ENCODE measurements around the gene PPM1L. TPM values are rescaled to one million over a fixed set of nuclear protein-coding genes. Genes with fewer than 3 reads are reported as not detected.

Gene PPM1L
- total and polyA plus RNA-seq, 7 experiments from 2014 or later = 0.48 to 19.1 (median 5.3) TPM

DNA sequence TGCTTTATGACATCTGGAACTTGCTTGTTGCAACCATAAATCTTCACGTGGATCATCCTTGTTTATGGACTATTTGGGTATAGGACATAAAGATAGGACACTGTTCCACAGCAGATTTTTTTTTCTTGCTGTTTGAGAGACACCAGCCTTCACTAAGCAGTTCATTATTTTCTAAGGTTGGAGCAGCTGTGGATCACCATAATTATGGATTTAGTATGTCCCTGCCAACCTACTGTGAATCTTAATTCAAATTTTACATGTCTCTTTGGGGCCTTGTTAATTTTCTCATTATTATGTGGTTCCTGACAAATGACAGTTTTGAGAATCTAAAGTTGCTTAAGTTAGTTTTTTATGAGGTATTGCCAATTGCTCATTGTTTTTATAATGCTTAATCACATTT is 188.0 kb downstream of the PPM1L start:
- ChIA-PET CTCF (interaction anchor here (0.7 to 4.8 kb wide), 2 partner anchors 235 to 239 kb away, joined by 3 to 26 read pairs; no protein-coding TSS in a partner anchor), POLR2A (no interaction called here)
- Mint-ChIP-seq H3K27me3 (peaks cover 0 to 7% (median 0%) of the 10 kb centered on the region in 5 donors), H3K4me3 (no peak overlapping the region), H3K36me3 (no peaks in the 10 kb centered on the region), H3K27ac (no peak overlapping the region), H3K4me1 (peaks cover 0 to 6% (median 3%) of the 10 kb centered on the region in 7 donors), H3K9me3 (no peaks in the 10 kb centered on the region)
- H3K36me3 ChIP-seq (ENCODE audit: control insufficient read depth in 2 of 3, insufficient read depth in 3 of 3, low read length in 3 of 3) = no peaks in the 10 kb centered on the region
- H3K27ac ChIP-seq (ENCODE audit: low read depth, low read length) = no peak overlapping the region
- no peaks in the 10 kb centered on the region for H3K27me3 ChIP-seq (ENCODE audit: control insufficient read depth in 2 of 2, insufficient read depth in 2 of 2, low read length in 2 of 2)
- no peaks in the 10 kb centered on the region for H3K9me3 ChIP-seq (ENCODE audit: control insufficient read depth in 2 of 3, low read length in 3 of 3)
- no peak for DNase-seq
- H3K4me1 ChIP-seq (ENCODE audit: control insufficient read depth in 2 of 2, insufficient read depth in 2 of 2, low read length in 2 of 2) = no peaks in the 10 kb centered on the region
- no peak for ATAC-seq
- no peak overlapping the region for H3K4me3 ChIP-seq (ENCODE audit: low read length)
- intact Hi-C loops (cut with micrococcal nuclease) = loop anchor here (2.0 to 5.0 kb wide), 5 partner anchors 142 to 478 kb away; partner anchors contain the start of gene PPM1L (in 1 of the 2)

DNA sequence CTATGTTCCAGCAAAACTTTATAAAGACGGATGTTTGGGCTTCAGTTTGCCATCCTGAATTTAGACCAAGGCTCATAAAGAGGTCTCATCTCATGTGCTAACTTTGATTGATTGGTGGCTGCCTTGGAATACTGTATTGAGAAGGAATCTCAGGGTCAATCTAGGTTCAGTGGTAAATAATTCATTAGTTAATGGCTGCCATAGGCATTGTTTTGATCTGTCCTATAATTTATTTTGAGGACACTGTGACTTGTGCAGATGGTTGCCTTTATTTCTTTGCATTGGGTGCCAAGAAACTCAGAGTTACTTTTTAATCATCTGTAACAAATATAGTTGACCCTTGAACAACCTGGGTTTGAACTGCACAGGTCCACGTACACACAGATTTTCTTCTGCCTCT is 189.3 kb downstream of the PPM1L start:
- no peak overlapping the region for H3K27ac ChIP-seq (ENCODE audit: low read depth, low read length)
- intact Hi-C loops (cut with micrococcal nuclease) = no loop called here
- H3K36me3 ChIP-seq (ENCODE audit: control insufficient read depth in 2 of 3, insufficient read depth in 3 of 3, low read length in 3 of 3) = no peaks in the 10 kb centered on the region
- no peaks in the 10 kb centered on the region for H3K36me3 Mint-ChIP-seq
- no peak overlapping the region for H3K27ac Mint-ChIP-seq
- DNase-seq (no peak), ATAC-seq (no peak)
- no peak overlapping the region for H3K4me3 ChIP-seq (ENCODE audit: low read length)
- peaks cover 7 to 19% (median 16%) of the 10 kb centered on the region in 7 donors for H3K4me1 Mint-ChIP-seq
- no peaks in the 10 kb centered on the region for H3K9me3 Mint-ChIP-seq
- H3K4me3 Mint-ChIP-seq = no peak overlapping the region
- ChIA-PET CTCF (no interaction called here), POLR2A (no interaction called here)
- H3K27me3 Mint-ChIP-seq = peaks cover 0 to 11% (median 0%) of the 10 kb centered on the region in 5 donors
- H3K4me1 ChIP-seq (ENCODE audit: control insufficient read depth in 2 of 2, insufficient read depth in 2 of 2, low read length in 2 of 2) = peaks cover 0 to 9% of the 10 kb centered on the region in 2 donors
- H3K27me3 ChIP-seq (ENCODE audit: control insufficient read depth in 2 of 2, insufficient read depth in 2 of 2, low read length in 2 of 2) = no peaks in the 10 kb centered on the region
- no peaks in the 10 kb centered on the region for H3K9me3 ChIP-seq (ENCODE audit: control insufficient read depth in 2 of 3, low read length in 3 of 3)

DNA sequence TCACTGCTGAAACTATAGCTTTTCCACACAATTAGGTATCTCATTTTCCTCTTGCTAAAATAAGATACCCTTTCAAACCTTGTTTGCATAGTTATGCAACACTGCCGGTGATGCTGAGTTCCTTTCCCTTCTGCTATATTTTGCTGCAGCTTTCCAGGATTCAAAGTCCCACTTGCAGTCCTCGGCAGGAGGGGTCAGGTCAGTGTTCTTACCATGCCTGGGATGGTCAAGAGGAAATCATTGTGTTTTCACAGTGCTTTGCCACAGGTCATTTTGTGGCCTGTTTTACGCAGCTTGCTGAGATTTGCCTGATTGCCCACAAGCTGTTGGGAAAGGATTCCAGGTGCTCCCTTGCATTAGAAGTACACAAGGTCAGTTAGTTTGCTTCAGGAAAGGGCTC is 192.2 kb downstream of the PPM1L start:
- intact Hi-C loops (cut with micrococcal nuclease) = no loop called here
- Mint-ChIP-seq H3K4me3 (no peak overlapping the region), H3K27ac (no peak overlapping the region), H3K9me3 (no peaks in the 10 kb centered on the region), H3K36me3 (no peaks in the 10 kb centered on the region), H3K27me3 (peaks cover 0 to 26% (median 7%) of the 10 kb centered on the region in 5 donors), H3K4me1 (peaks cover 4 to 14% (median 12%) of the 10 kb centered on the region in 7 donors)
- POLR2A ChIA-PET = no interaction called here
- H3K4me1 ChIP-seq (ENCODE audit: control insufficient read depth in 2 of 2, insufficient read depth in 2 of 2, low read length in 2 of 2) = peaks cover 0 to 9% of the 10 kb centered on the region in 2 donors
- CTCF ChIA-PET = interaction anchor here (1.1 to 1.9 kb wide), 2 partner anchors 22 to 240 kb away, joined by 3 to 7 read pairs; no protein-coding TSS in a partner anchor
- ATAC-seq (no peak), DNase-seq (no peak)
- no peaks in the 10 kb centered on the region for H3K27me3 ChIP-seq (ENCODE audit: control insufficient read depth in 2 of 2, insufficient read depth in 2 of 2, low read length in 2 of 2)
- no peak overlapping the region for H3K4me3 ChIP-seq (ENCODE audit: low read length)
- no peaks in the 10 kb centered on the region for H3K9me3 ChIP-seq (ENCODE audit: control insufficient read depth in 2 of 3, low read length in 3 of 3)
- H3K36me3 ChIP-seq (ENCODE audit: control insufficient read depth in 2 of 3, insufficient read depth in 3 of 3, low read length in 3 of 3) = no peaks in the 10 kb centered on the region
- H3K27ac ChIP-seq (ENCODE audit: low read depth, low read length) = no peak overlapping the region

DNA sequence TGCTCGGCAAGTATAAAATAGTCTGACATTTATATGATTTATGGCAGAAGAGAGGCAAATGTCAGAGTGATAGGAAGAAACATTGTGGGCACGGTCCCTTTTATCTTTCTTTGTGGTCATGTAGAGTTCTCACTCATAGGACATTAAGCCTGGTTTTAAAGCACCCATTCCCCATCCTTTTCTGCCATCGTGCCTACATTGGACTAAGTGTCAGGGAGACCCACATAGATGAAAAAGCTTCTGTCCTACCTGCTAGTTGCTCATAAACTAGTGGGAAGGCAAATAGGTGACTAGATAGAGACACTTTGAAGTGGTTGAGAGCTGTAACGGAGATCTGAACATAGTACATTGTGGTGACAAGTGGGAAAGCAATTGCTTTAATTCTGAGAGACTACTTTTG is 193.4 kb downstream of the PPM1L start:
- Histone ChIP-seq H3K4me3 (ENCODE audit: low read length) (no peak overlapping the region), H3K9me3 (ENCODE audit: control insufficient read depth in 2 of 3, low read length in 3 of 3) (no peaks in the 10 kb centered on the region), H3K36me3 (ENCODE audit: control insufficient read depth in 2 of 3, insufficient read depth in 3 of 3, low read length in 3 of 3) (no peaks in the 10 kb centered on the region), H3K4me1 (ENCODE audit: control insufficient read depth in 2 of 2, insufficient read depth in 2 of 2, low read length in 2 of 2) (peaks cover 0 to 9% of the 10 kb centered on the region in 2 donors), H3K27me3 (ENCODE audit: control insufficient read depth in 2 of 2, insufficient read depth in 2 of 2, low read length in 2 of 2) (no peaks in the 10 kb centered on the region), H3K27ac (ENCODE audit: low read depth, low read length) (no peak overlapping the region)
- Mint-ChIP-seq H3K27ac (no peak overlapping the region), H3K9me3 (no peaks in the 10 kb centered on the region), H3K36me3 (no peaks in the 10 kb centered on the region), H3K4me1 (peaks cover 4 to 14% (median 12%) of the 10 kb centered on the region in 7 donors), H3K27me3 (peaks cover 0 to 23% (median 7%) of the 10 kb centered on the region in 5 donors), H3K4me3 (peak overlapping the region in 2 of 10 donors; percentile 0 to 1)
- ATAC-seq = peak; percentile 32
- intact Hi-C loops (cut with micrococcal nuclease) = no loop called here
- CTCF ChIA-PET = no interaction called here
- peak in 5 of 9 donors; percentile 5 to 37 (median 23) for DNase-seq
- POLR2A ChIA-PET = no interaction called here

DNA sequence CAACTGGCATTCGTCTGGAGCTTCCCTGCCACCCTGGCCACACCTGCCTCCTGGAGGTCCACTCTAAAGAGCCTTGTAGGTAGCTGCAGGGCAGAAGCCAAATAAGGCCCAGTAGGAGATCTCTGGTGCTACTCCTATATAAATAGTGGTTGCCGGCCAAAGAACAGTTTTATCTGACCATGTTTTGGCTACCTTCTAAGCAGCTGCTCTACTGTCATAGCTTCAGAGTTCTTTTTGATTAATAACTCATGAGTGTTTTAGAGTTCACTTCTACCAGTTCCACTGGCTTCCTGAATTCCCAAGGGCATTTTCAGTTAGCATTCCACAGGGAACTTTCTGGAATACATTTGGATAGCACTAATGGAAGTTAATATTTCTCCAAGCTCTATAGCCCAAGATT is 194.5 kb downstream of the PPM1L start:
- peaks cover 0 to 23% (median 7%) of the 10 kb centered on the region in 5 donors for H3K27me3 Mint-ChIP-seq
- Histone ChIP-seq H3K36me3 (ENCODE audit: control insufficient read depth in 2 of 3, insufficient read depth in 3 of 3, low read length in 3 of 3) (no peaks in the 10 kb centered on the region), H3K27me3 (ENCODE audit: control insufficient read depth in 2 of 2, insufficient read depth in 2 of 2, low read length in 2 of 2) (no peaks in the 10 kb centered on the region), H3K9me3 (ENCODE audit: control insufficient read depth in 2 of 3, low read length in 3 of 3) (no peaks in the 10 kb centered on the region), H3K27ac (ENCODE audit: low read depth, low read length) (no peak overlapping the region), H3K4me3 (ENCODE audit: low read length) (no peak overlapping the region), H3K4me1 (ENCODE audit: control insufficient read depth in 2 of 2, insufficient read depth in 2 of 2, low read length in 2 of 2) (peaks cover 0 to 9% of the 10 kb centered on the region in 2 donors)
- DNase-seq (no peak), ATAC-seq (no peak)
- peaks cover 4 to 14% (median 12%) of the 10 kb centered on the region in 7 donors for H3K4me1 Mint-ChIP-seq
- ChIA-PET CTCF (no interaction called here), POLR2A (no interaction called here)
- H3K27ac Mint-ChIP-seq = no peak overlapping the region
- no peaks in the 10 kb centered on the region for H3K36me3 Mint-ChIP-seq
- intact Hi-C loops (cut with micrococcal nuclease) = no loop called here
- H3K9me3 Mint-ChIP-seq = no peaks in the 10 kb centered on the region
- H3K4me3 Mint-ChIP-seq = no peak overlapping the region

DNA sequence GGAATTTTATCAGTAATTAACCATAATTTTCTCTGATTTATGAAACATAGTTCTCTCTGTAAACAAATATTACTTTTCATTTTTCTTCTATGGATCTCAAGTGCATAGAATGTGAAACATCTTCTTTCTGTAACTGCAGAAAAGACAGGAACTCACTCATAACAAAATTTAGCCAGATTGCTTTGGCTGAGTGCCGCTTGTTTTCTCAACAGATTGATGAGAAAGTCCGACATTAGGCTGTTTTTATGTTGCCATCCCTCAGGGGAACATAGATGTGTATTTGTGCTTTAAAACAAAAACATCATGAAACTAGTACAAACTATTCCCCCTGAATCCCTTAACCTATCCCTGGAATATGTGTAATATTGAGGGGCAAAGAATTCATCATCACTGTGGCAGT is 194.9 kb downstream of the PPM1L start:
- no peak for ATAC-seq
- Histone ChIP-seq H3K4me3 (ENCODE audit: low read length) (no peak overlapping the region), H3K27me3 (ENCODE audit: control insufficient read depth in 2 of 2, insufficient read depth in 2 of 2, low read length in 2 of 2) (no peaks in the 10 kb centered on the region), H3K9me3 (ENCODE audit: control insufficient read depth in 2 of 3, low read length in 3 of 3) (no peaks in the 10 kb centered on the region), H3K36me3 (ENCODE audit: control insufficient read depth in 2 of 3, insufficient read depth in 3 of 3, low read length in 3 of 3) (no peaks in the 10 kb centered on the region), H3K4me1 (ENCODE audit: control insufficient read depth in 2 of 2, insufficient read depth in 2 of 2, low read length in 2 of 2) (peaks cover 0 to 9% of the 10 kb centered on the region in 2 donors), H3K27ac (ENCODE audit: low read depth, low read length) (no peak overlapping the region)
- H3K36me3 Mint-ChIP-seq = no peaks in the 10 kb centered on the region
- POLR2A ChIA-PET = no interaction called here
- peaks cover 4 to 14% (median 12%) of the 10 kb centered on the region in 7 donors for H3K4me1 Mint-ChIP-seq
- intact Hi-C loops (cut with micrococcal nuclease) = no loop called here
- H3K4me3 Mint-ChIP-seq = no peak overlapping the region
- CTCF ChIA-PET = no interaction called here
- peaks cover 0 to 23% (median 7%) of the 10 kb centered on the region in 5 donors for H3K27me3 Mint-ChIP-seq
- H3K27ac Mint-ChIP-seq = no peak overlapping the region
- no peaks in the 10 kb centered on the region for H3K9me3 Mint-ChIP-seq
- DNase-seq = no peak
